ENCODE measurements around the gene HECTD1.
A peak's percentile ranks its signal among the peaks of the same experiment; 100 is the strongest.
"Not testable (repeated sequence)": the region's sequence is repeated elsewhere in the genome, so short reads cannot be mapped to it uniquely, and the experiment has no call there.

HECTD1 gene

GRCh38 chr14:31207755-31208545, at the start of gene HECTD1:
HECTD1 (minus strand) TSS chr14:31207793; CDS start chr14:31205936, 1,857 bp downstream.
- peak; percentile 90 to 97 (median 95) for DNase-seq

GRCh38 chr14:31257244-31257553, 49.6 kb upstream of the HECTD1 start:
- no peak for DNase-seq

GRCh38 chr14:31256534-31257243, 49.1 kb upstream of the HECTD1 start:
- no peak for DNase-seq

GRCh38 chr14:31255918-31256317, 48.3 kb upstream of the HECTD1 start:
- DNase-seq, result not testable (repeated sequence)

GRCh38 chr14:31255286-31255685, 47.7 kb upstream of the HECTD1 start:
- DNase-seq, result no peak

- DNase-seq, result no peak
These were observed 46.3 kb upstream of the HECTD1 start for GRCh38 chr14:31253746-31254471.

GRCh38 chr14:31252865-31253264, 45.3 kb upstream of the HECTD1 start:
- DNase-seq, result no peak

- DNase-seq, result no peak
These were observed 43.7 kb upstream of the HECTD1 start for GRCh38 chr14:31251028-31251958.

GRCh38 chr14:31244626-31245025, 37.0 kb upstream of the HECTD1 start:
- no peak for DNase-seq

GRCh38 chr14:31243860-31244259, 36.3 kb upstream of the HECTD1 start:
- DNase-seq, result no peak

GRCh38 chr14:31242161-31242940, 34.8 kb upstream of the HECTD1 start:
- not testable (repeated sequence) for DNase-seq

GRCh38 chr14:31241450-31242114, 34.0 kb upstream of the HECTD1 start:
- no peak for DNase-seq

GRCh38 chr14:31239741-31240140, 32.1 kb upstream of the HECTD1 start:
- no peak for DNase-seq

GRCh38 chr14:31235462-31235861, 27.9 kb upstream of the HECTD1 start:
- DNase-seq, result no peak

GRCh38 chr14:31232081-31232480, 24.5 kb upstream of the HECTD1 start:
- DNase-seq, result no peak

GRCh38 chr14:31231272-31231671, 23.7 kb upstream of the HECTD1 start:
- not testable (repeated sequence) for DNase-seq

- no peak for DNase-seq
These were observed 23.0 kb upstream of the HECTD1 start for GRCh38 chr14:31230573-31230958.

- peak; percentile 85 to 93 (median 92) for DNase-seq
These were observed 22.3 kb upstream of the HECTD1 start for GRCh38 chr14:31229638-31230572.

GRCh38 chr14:31229009-31229408, 21.4 kb upstream of the HECTD1 start:
- DNase-seq, result no peak

GRCh38 chr14:31228533-31228932, 20.9 kb upstream of the HECTD1 start:
- DNase-seq, result peak in 2 of 3 donors; percentile 38 to 42

All from suppressor macrophage treated with lipopolysaccharide for 1 hour (primary cell).